BLaER1 treated with 17β-estradiol and CSF1 and Interleukin-3, amounts not matched to agents 10 nM and 100 nM (cell line): Measurements from ENCODE around the gene TRIL.
A peak's percentile ranks its signal among the peaks of the same experiment; 100 is the strongest.

ENCODE experiments used
- H3K27ac ChIP-seq, 11 experiments: shearing (Covaris generic); formaldehyde crosslinking; 2 replicates each; pipeline ENCODE4 v1.8.1; 2022
- H3K27me3 ChIP-seq, 11 experiments: shearing (Covaris generic); formaldehyde crosslinking; 2 replicates each; pipeline ENCODE4 v1.8.1; 2022
- H3K36me3 ChIP-seq, 11 experiments: shearing (Covaris generic); formaldehyde crosslinking; 2 replicates each; pipeline ENCODE4 v1.8.1; 2022
- H3K4me1 ChIP-seq, 10 experiments: shearing (Covaris generic); formaldehyde crosslinking; 2 replicates each; pipeline ENCODE4 v1.8.1; 2022
- H3K4me2 ChIP-seq, 11 experiments: shearing (Covaris generic); formaldehyde crosslinking; 2 replicates each; pipeline ENCODE4 v1.8.1; 2022
- H3K4me3 ChIP-seq, 10 experiments: shearing (Covaris generic); formaldehyde crosslinking; 2 replicates each; pipeline ENCODE4 v1.8.1; 2022
- H3K9ac ChIP-seq, 11 experiments: shearing (Covaris generic); formaldehyde crosslinking; 2 replicates each; pipeline ENCODE4 v1.8.1; 2022
- H3K9me3 ChIP-seq, 11 experiments: shearing (Covaris generic); formaldehyde crosslinking; replicated peaks in 1 of 11; 2 replicates each; pipeline ENCODE4 v1.8.1; 2022
- H4K20me1 ChIP-seq, 11 experiments: shearing (Covaris generic); formaldehyde crosslinking; 2 replicates each; pipeline ENCODE4 v1.8.1; 2022
- Cebpa-rat ChIP-seq, 11 experiments: shearing (Covaris generic); IDR thresholded peaks; 2 replicates each; pipeline ENCODE4 v1.8.1; 2022

The TRIL gene

GRCh38 chr7:28976022-28976421 is 17.9 kb upstream of the TRIL start:
- Histone ChIP-seq H3K9me3 (peaks cover 68 to 100% (median 84%) of the 10 kb centered on the region in 11 experiments), H3K27me3 (no peaks in the 10 kb centered on the region), H3K27ac (no peak overlapping the region), H3K4me2 (no peak overlapping the region), H3K9ac (no peak overlapping the region), H3K4me1 (no peaks in the 10 kb centered on the region), H3K36me3 (peaks cover 0 to 10% (median 4%) of the 10 kb centered on the region in 11 experiments; a peak in 8 of 22 replicates), H4K20me1 (no peaks in the 10 kb centered on the region), H3K4me3 (no peak overlapping the region)
- TF ChIP-seq Cebpa-rat (IDR thresholded peaks at IDR 0.05): no peak

DNA sequence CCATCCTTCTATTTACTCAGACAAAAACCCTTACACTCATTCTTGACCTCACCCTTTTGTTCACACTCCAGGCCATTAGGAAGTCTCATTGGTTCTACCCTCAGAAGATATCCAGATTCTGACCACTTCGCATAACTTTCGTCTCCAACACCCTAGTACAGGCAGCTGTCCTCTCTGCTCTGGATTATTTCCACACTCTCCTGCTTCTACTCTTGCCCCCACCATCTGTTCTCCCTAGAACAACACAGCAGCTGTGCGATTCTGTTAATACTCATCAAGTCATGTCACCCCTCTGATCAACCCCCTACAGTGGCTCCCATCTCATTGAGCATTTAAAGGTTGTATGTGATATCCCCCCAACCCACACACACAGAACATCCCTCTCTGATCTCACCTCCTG is 15.5 kb upstream of the TRIL start:
- no peaks in the 10 kb centered on the region for H3K4me1 ChIP-seq
- TF ChIP-seq Cebpa-rat (IDR thresholded peaks at IDR 0.05): no peak
- no peak overlapping the region for H3K4me2 ChIP-seq
- H3K4me3 ChIP-seq: no peak overlapping the region; a peak in 1 of 20 replicates
- no peak overlapping the region for H3K27ac ChIP-seq
- peaks cover 0 to 15% (median 4%) of the 10 kb centered on the region in 11 experiments; a peak in 8 of 22 replicates for H3K36me3 ChIP-seq
- H3K9me3 ChIP-seq: peaks cover 92 to 100% (median 97%) of the 10 kb centered on the region in 11 experiments
- no peaks in the 10 kb centered on the region for H4K20me1 ChIP-seq
- no peak overlapping the region for H3K9ac ChIP-seq
- H3K27me3 ChIP-seq: no peaks in the 10 kb centered on the region

GRCh38 chr7:28964056-28964455 is 5.9 kb upstream of the TRIL start:
- Histone ChIP-seq H3K4me2 (no peak overlapping the region), H3K9ac (no peak overlapping the region)

GRCh38 chr7:28961972-28962371 is 3.8 kb upstream of the TRIL start:
- peaks cover 19 to 38% (median 22%) of the 10 kb centered on the region in 11 experiments for H3K27me3 ChIP-seq
- no peak overlapping the region for H3K9ac ChIP-seq
- H3K4me3 ChIP-seq: no peak overlapping the region
- no peaks in the 10 kb centered on the region for H3K36me3 ChIP-seq
- no peak for TF ChIP-seq Cebpa-rat (IDR thresholded peaks at IDR 0.05)
- no peak overlapping the region for H3K27ac ChIP-seq
- H3K9me3 ChIP-seq: peaks cover 22 to 72% (median 34%) of the 10 kb centered on the region in 11 experiments
- H3K4me1 ChIP-seq: peaks cover 4 to 21% (median 16%) of the 10 kb centered on the region in 10 experiments; a peak in 17 of 20 replicates
- peaks cover 0 to 11% (median 0%) of the 10 kb centered on the region in 11 experiments; a peak in 2 of 22 replicates for H4K20me1 ChIP-seq
- no peak overlapping the region for H3K4me2 ChIP-seq

More at GRCh38 chr7:28964056-28964455, 5.9 kb upstream of the TRIL start:
- no peaks in the 10 kb centered on the region for H4K20me1 ChIP-seq
- H3K27me3 ChIP-seq: peaks cover 0 to 17% (median 1%) of the 10 kb centered on the region in 11 experiments; a peak in 10 of 22 replicates
- no peak overlapping the region for H3K4me3 ChIP-seq
- H3K9me3 ChIP-seq: peaks cover 10 to 73% (median 32%) of the 10 kb centered on the region in 11 experiments; a peak in 21 of 22 replicates
- peaks cover 0 to under 1% (median 0%) of the 10 kb centered on the region in 10 experiments; a peak in 1 of 20 replicates for H3K4me1 ChIP-seq
- no peak for TF ChIP-seq Cebpa-rat (IDR thresholded peaks at IDR 0.05)
- no peaks in the 10 kb centered on the region for H3K36me3 ChIP-seq
- H3K27ac ChIP-seq: no peak overlapping the region

- H3K4me2 ChIP-seq: no peak overlapping the region
- H3K27me3 ChIP-seq: peaks cover 29 to 55% (median 38%) of the 10 kb centered on the region in 11 experiments
- H3K4me3 ChIP-seq: no peak overlapping the region
- H3K9ac ChIP-seq: no peak overlapping the region
- no peak for TF ChIP-seq Cebpa-rat (IDR thresholded peaks at IDR 0.05)
- H3K27ac ChIP-seq: no peak overlapping the region
- peaks cover 0 to 15% (median 0%) of the 10 kb centered on the region in 11 experiments; a peak in 2 of 22 replicates for H4K20me1 ChIP-seq
- H3K9me3 ChIP-seq: peaks cover 25 to 72% (median 39%) of the 10 kb centered on the region in 11 experiments
- H3K4me1 ChIP-seq: peaks cover 21 to 39% (median 33%) of the 10 kb centered on the region in 10 experiments
- no peaks in the 10 kb centered on the region for H3K36me3 ChIP-seq
These were observed 2.1 kb upstream of the TRIL start for GRCh38 chr7:28960071-28960840.

GRCh38 chr7:28958980-28959347 is 834 bp upstream of the TRIL start:
- TF ChIP-seq Cebpa-rat (IDR thresholded peaks at IDR 0.05): no peak
- peaks cover 25 to 61% (median 39%) of the 10 kb centered on the region in 11 experiments for H3K9me3 ChIP-seq
- no peak overlapping the region for H3K9ac ChIP-seq
- peaks cover 29 to 67% (median 40%) of the 10 kb centered on the region in 11 experiments for H3K27me3 ChIP-seq
- H3K4me2 ChIP-seq: peak overlapping the region in 9 of 11 experiments; percentile 65 to 94 (median 86); a peak in 16 of 22 replicates
- peak overlapping the region in 5 of 10 experiments; percentile 39 to 63 (median 51); a peak in 6 of 20 replicates for H3K4me3 ChIP-seq
- no peak overlapping the region for H3K27ac ChIP-seq
- H3K36me3 ChIP-seq: no peaks in the 10 kb centered on the region
- peaks cover 0 to 15% (median 0%) of the 10 kb centered on the region in 11 experiments; a peak in 2 of 22 replicates for H4K20me1 ChIP-seq
- peaks cover 27 to 51% (median 44%) of the 10 kb centered on the region in 10 experiments for H3K4me1 ChIP-seq

DNA sequence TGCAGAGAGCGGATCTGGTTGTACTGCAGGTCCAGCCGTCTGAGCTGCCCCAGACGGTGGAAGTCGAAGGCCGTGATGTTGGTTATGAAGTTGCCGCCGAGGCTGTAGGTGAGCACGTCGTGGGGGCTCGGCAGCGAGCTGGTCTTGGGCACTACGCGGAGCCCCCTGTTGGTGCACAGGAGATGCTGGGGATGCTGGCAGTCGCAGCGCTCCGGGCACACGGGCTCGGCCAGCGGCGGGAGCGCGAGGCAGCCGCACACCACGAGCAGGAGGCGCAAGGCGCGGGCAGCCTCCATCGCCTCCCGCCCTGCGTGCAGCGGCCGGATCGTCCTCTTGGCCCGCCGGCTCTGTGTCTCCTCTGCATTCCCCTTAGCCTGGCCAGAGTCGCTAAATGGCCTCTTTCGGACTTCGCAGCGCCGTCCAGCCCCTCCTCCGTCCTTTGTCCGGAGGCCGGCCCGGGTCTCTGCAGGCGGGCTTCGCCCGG is 337 bp downstream of the TRIL start:
- Histone ChIP-seq H3K9ac (peak overlapping the region in 3 of 11 experiments; percentile 4 to 15 (median 15); a peak in 1 of 22 replicates), H3K4me3 (peak overlapping the region; percentile 39 to 64 (median 51)), H3K4me2 (peak overlapping the region; percentile 78 to 94 (median 83)), H3K9me3 (peaks cover 25 to 49% (median 39%) of the 10 kb centered on the region in 11 experiments), H4K20me1 (peaks cover 0 to 15% (median 0%) of the 10 kb centered on the region in 11 experiments; a peak in 2 of 22 replicates), H3K27ac (no peak overlapping the region), H3K36me3 (no peaks in the 10 kb centered on the region), H3K4me1 (peaks cover 32 to 63% (median 56%) of the 10 kb centered on the region in 10 experiments), H3K27me3 (peaks cover 29 to 78% (median 40%) of the 10 kb centered on the region in 11 experiments)
- TF ChIP-seq Cebpa-rat (IDR thresholded peaks at IDR 0.05): no peak

GRCh38 chr7:28957064-28957750 is 923 bp downstream of the TRIL start:
- no peak for TF ChIP-seq Cebpa-rat (IDR thresholded peaks at IDR 0.05)
- Histone ChIP-seq H3K4me3 (peak overlapping the region; percentile 29 to 64 (median 53); a peak in 19 of 20 replicates), H3K27me3 (peaks cover 29 to 78% (median 40%) of the 10 kb centered on the region in 11 experiments), H4K20me1 (peaks cover 0 to 15% (median 0%) of the 10 kb centered on the region in 11 experiments; a peak in 2 of 22 replicates), H3K9ac (peak overlapping the region in 3 of 11 experiments; percentile 46 to 62 (median 46); a peak in 1 of 22 replicates), H3K4me2 (peak overlapping the region; percentile 78 to 94 (median 83)), H3K4me1 (peaks cover 32 to 69% (median 61%) of the 10 kb centered on the region in 10 experiments), H3K36me3 (no peaks in the 10 kb centered on the region), H3K9me3 (peaks cover 25 to 43% (median 39%) of the 10 kb centered on the region in 11 experiments), H3K27ac (peak overlapping the region in 3 of 11 experiments; percentile 2 to 74 (median 66); a peak in 3 of 22 replicates)
